HG03135 (cell line): ENCODE data around the gene TOPBP1.
"Not testable (repeated sequence)": the region's sequence is repeated elsewhere in the genome, so short reads cannot be mapped to it uniquely, and the experiment has no call there.

Source experiments
- ATAC-seq: cut with Tn5 transposase; IDR thresholded peaks from one replicate; pipeline ENCODE4 v1.9.1; 2021; ENCODE audit warnings: mild to moderate bottlenecking, moderate library complexity; ENCODE audit not compliant: unreplicated experiment

The TOPBP1 gene

GRCh38 chr3:133661454-133662277 lies at the start of gene TOPBP1:
Gene TOPBP1, minus strand, starts transcription at chr3:133661941. Its CDS starts 814 bp downstream, at chr3:133661127.
- peak; percentile 91 for ATAC-seq

GRCh38 chr3:133711013-133711412 lies 49.3 kb upstream of the TOPBP1 start:
- ATAC-seq, result no peak

- no peak for ATAC-seq
Measured at GRCh38 chr3:133709139-133709750, 47.5 kb upstream of the TOPBP1 start.

- no peak for ATAC-seq
Measured at GRCh38 chr3:133706033-133706432, 44.3 kb upstream of the TOPBP1 start.

- ATAC-seq, result no peak
Measured at GRCh38 chr3:133703915-133704314, 42.2 kb upstream of the TOPBP1 start.

GRCh38 chr3:133701435-133702358 lies 40.0 kb upstream of the TOPBP1 start:
- no peak for ATAC-seq

GRCh38 chr3:133700351-133700750 lies 38.6 kb upstream of the TOPBP1 start:
- ATAC-seq, result no peak

- no peak for ATAC-seq
Measured at GRCh38 chr3:133699903-133700302, 38.2 kb upstream of the TOPBP1 start.

GRCh38 chr3:133699467-133699866 lies 37.7 kb upstream of the TOPBP1 start:
- no peak for ATAC-seq

GRCh38 chr3:133697960-133698359 lies 36.2 kb upstream of the TOPBP1 start:
- ATAC-seq, result no peak

GRCh38 chr3:133695560-133696171 lies 33.9 kb upstream of the TOPBP1 start:
- ATAC-seq, result no peak

GRCh38 chr3:133694288-133695268 lies 32.8 kb upstream of the TOPBP1 start:
- no peak for ATAC-seq

- no peak for ATAC-seq
Measured at GRCh38 chr3:133693821-133694220, 32.1 kb upstream of the TOPBP1 start.

GRCh38 chr3:133692759-133693158 lies 31.0 kb upstream of the TOPBP1 start:
- no peak for ATAC-seq

- ATAC-seq, result no peak
Measured at GRCh38 chr3:133691273-133692107, 29.7 kb upstream of the TOPBP1 start.

- ATAC-seq, result not testable (repeated sequence)
Measured at GRCh38 chr3:133677993-133678392, 16.3 kb upstream of the TOPBP1 start.

- ATAC-seq, result no peak
Measured at GRCh38 chr3:133676336-133677118, 14.8 kb upstream of the TOPBP1 start.
